Posterior cingulate gyrus (tissue), 11 donors: ENCODE measurements around the gene PTOV1.
A peak's percentile ranks its signal among the peaks of the same experiment; 100 is the strongest.

Experiments
- DNase-seq, 10 donors: peaks; one replicate each; pipeline versions ENCODE4 v3.0.0 to v3.0.0-alpha.2; 2020 to 2021; ENCODE audit warnings: mixed read lengths in 3 of 10
- intact Hi-C: fragments of 100-400 bp; cut with DNase I; formaldehyde crosslinking; loops from one replicate; pipeline ENCODE4 v1.15.1; 2023

Gene PTOV1

DNA sequence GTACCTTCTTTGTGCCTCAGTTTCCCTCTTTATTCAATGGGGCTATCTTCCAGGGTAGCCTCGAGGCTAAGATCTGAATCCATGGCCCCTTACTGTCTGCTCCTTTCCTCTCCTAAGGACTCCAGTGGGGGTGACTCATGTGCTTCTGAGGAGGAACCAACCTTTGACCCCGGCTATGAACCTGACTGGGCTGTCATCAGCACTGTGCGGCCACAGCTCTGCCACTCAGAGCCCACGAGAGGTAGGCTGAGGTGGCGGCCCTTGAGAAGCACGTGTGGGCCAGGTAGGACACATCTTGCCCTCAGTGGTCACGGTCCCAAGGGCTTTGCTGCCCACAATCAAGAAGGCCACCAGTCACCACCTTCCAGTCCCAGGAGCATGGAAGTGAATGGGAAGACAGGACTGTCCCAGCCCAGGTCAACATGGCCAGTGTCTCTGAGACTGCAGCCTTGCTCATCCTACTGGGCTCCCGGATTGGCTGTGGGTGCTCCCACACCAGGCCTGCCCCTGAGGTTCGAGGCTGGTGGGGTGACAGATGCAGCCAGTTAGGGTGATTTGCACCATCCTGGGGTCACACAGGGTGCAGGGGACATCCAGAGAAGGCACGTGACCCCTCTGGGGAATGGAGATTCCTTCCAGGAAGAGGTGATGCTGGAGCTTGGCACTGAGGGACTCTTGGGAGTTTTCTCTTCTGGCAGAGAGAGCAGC lies 29.4 kb downstream of the PTOV1 start:
- intact Hi-C loops, result no loop called here
- DNase-seq, result no peak

DNA sequence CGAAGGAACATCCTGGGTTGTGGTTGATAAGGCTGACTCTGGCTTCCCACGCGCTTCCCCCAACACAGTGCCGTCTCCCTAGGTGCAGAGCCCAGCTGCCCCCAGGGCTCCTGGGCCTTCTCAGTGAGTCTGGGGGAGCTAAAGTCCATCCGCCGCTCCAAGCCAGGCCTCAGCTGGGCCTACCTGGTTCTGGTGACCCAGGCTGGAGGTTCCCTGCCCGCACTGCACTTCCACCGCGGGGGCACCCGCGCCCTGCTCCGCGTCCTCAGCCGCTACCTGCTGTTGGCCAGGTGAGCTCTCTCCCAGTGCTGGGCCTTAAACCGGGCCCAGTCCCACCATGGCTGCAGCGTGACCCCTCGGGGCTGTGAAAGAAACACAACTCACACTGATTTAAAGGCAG lies 30.2 kb downstream of the PTOV1 start:
- no peak for DNase-seq
- intact Hi-C loops, result no loop called here

DNA sequence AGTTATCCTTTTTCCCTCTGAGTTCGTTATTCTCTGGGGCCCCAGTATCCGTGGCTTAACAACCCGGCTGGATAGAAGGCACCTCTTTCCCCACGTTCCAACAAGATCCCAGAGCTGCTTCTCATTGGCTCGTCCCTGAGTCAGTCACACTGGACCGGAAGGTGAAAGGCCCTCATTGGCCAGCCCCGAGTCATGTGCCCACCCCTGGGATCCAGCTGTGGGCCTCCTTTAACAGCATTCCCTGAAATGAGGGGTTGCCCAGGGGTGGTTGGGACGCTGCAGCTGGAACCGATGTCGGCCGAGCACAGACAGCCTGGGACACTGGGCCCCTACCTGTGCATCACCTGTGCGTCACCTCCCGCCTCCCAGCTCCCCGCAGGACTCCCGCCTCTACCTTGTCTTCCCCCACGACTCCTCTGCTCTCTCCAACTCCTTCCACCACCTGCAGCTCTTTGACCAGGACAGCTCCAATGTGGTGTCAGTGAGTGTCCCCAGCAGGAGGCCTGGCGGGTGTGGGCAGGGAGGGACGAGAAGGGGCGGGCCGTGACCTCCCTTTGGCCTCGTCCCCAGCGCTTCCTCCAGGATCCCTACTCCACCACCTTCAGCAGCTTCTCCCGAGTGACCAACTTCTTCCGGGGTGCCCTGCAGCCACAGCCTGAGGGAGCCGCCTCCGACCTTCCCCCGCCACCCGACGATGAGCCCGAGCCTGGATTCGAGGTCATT lies 30.9 kb downstream of the PTOV1 start:
- intact Hi-C loops, result no loop called here
- no peak for DNase-seq

DNA sequence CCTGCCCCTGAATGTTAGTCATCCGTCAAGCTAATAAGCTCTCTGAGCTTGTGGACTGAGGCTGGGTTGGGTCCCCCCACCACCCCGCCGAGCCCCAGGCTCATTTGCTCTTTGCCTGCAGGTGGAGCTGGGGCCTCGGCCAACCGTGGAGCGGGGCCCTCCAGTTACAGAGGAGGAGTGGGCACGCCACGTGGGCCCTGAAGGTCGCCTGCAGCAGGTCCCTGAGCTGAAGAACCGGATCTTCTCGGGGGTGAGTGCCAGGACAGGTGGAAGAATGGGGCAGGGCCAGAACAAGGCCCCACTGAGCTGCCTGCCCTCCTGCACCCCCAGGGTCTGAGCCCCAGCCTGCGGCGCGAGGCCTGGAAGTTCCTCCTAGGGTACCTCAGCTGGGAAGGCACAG lies 31.7 kb downstream of the PTOV1 start:
- no peak for DNase-seq
- intact Hi-C loops, result no loop called here

DNA sequence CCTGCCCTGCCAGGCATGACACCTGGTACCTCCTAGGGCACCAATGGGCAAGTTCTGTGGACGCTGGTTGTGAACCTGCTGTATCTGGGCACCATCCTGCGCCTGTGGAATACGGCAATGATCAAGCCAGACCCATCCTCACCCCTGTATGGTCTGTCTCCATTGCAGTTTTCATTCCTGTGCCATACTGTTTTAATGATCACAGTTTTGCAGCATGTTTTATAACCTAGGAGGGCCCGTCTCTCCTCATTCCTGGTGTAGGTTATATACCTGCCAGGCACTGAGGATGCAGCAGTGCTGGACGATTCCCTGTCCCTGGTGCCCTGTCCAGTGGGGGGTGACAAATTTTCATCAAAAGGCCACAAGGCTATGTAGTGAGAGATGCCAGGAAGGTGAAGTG lies 32.1 kb downstream of the PTOV1 start:
- no peak for DNase-seq
- intact Hi-C loops, result no loop called here

DNA sequence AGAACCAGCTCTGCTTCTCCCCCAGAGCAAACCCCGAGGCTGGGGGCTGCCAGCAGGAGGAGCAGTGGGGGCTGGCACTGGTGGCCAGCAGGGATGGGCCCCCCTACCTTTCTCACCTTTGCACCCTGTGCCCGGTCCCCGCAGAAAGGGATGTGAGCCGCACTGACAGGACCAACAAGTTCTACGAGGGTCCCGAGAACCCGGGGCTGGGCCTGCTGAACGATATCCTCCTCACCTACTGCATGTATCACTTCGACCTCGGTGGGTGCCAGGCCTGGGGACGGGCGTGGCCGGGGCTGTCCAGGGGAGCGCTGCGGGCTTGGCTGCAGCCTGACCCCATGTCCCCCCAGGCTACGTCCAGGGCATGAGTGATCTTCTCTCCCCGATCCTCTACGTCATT lies 33.1 kb downstream of the PTOV1 start:
- intact Hi-C loops, result no loop called here
- no peak for DNase-seq

DNA sequence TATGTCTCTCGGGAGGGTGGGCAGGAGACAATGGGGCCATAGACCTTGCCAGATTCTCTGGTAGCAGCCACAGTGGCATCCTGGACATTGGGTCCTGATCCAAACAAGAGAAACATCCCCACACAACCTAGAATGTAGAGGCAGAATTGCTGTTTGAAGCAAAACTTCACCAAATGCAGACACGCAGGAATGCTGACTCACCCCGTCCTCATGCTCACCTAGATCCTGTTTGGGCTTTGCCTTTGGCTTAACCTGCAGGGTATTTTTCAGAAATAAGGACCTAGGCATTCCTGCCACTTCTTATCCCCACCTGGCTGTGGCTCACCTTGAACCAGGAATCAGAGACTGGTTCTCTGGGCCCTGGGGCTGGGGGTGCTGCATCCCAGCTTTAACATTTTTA lies 33.8 kb downstream of the PTOV1 start:
- no peak for DNase-seq
- intact Hi-C loops, result no loop called here

DNA sequence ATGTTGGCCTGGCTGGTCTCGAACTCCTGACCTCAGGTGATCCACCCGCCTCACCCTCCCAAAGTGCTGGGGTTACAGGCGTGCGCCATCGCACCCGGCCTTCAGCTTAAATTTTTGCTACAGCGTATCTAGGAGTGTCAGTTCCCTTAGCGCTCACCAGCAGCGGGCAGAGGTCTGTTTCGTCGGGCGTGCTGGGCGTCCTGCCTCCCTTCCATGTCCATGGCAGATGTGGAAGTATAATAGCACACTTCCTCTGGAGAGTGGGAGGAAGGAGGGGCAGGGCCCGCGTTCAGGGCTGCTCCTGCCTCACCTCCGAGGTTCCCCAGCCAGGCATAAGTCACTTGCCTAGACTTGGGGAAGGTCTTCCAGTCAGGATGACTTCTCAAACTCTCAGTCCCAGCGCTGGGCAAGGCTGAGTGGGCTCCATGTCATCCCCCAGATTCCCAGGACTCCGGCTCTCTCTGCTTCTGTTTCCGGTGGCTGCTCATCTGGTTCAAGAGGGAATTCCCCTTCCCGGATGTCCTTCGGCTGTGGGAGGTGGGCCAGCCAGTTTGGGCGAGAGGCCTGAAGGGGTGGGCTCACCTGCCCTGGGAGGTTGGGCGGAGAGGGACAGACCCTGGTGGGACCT lies 36.2 kb downstream of the PTOV1 start:
- intact Hi-C loops, result no loop called here
- no peak for DNase-seq

DNA sequence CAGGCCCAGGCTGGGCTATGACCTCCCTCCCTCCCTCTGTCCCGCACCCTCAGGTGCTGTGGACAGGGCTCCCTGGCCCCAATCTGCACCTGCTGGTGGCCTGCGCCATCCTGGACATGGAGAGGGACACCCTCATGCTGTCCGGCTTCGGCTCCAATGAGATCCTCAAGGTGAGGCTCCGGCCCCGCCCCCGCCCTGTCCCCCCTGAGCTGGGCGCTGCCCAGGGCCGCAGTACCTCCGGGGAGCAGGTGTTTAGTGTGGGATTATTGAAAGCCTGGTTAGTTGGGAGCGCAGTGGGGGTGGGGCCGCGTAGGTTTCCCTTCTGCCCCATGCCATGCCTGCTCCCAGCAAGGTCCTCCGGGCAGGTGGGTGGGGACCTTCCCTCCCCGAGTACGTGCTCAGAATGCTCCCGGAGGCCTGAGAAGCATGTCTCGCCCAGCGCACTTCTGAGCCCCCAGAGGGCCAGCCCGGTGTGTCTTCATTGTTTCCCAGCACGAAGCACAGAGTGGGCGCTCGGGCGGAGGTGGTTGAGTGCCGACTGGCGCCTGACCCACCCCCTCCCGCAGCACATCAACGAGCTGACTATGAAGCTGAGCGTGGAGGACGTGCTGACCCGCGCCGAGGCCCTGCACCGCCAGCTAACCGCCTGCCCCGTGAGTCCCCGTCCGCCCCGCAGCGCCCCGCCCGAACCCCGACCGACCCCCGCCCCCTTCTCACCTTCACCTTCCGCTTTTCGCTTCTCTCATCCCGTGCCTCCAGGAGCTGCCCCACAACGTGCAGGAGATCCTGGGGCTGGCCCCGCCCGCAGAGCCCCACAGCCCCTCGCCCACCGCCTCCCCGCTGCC lies 36.9 kb downstream of the PTOV1 start:
- intact Hi-C loops, result no loop called here
- no peak for DNase-seq

DNA sequence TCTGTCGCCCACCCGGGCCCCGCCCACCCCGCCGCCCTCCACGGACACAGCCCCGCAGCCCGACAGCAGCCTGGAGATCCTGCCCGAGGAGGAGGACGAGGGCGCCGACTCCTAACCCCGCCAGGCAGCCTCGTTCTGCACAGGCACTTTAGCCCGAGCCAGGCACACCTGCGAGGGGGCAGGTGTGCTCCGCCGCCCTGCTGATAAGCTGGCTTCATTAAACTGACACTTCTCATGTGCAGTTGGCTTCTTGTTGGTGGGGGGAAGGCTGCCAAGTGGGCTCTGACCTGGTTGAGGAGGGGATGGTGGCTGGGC lies 37.5 kb downstream of the PTOV1 start:
- intact Hi-C loops, result no loop called here
- DNase-seq, result no peak

DNA sequence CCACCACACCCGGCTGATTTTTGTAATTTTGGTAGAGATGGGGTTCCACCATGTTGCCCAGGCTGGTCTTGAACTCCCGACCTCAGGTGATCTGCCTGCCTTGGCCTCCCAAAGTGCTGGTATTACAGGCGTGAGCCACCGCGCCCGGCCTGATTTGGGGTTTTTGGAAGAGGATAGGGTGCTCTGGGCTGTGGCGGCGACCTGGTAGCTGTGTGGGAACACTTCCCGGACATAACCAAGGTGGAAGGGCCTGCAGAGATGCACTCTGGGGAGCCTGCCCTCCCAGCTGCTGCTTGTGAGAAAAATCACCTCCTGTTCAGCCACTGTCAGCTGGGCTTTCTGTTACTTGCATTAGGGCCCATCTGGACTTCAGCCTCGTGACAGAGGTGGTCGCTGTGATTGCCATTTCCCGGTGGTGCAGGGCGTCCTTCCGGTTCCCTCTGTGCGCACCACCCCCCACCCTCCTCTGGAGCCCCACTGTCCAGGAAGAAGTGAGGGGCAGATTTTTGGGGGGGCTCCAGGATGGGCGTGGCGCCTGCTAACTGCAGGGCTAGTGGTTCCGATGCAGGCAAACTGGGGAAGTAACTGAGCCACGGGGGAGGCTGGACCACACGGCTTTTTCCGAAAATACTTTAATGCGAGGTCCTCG lies 38.2 kb downstream of the PTOV1 start:
- intact Hi-C loops, result no loop called here
- no peak for DNase-seq

DNA sequence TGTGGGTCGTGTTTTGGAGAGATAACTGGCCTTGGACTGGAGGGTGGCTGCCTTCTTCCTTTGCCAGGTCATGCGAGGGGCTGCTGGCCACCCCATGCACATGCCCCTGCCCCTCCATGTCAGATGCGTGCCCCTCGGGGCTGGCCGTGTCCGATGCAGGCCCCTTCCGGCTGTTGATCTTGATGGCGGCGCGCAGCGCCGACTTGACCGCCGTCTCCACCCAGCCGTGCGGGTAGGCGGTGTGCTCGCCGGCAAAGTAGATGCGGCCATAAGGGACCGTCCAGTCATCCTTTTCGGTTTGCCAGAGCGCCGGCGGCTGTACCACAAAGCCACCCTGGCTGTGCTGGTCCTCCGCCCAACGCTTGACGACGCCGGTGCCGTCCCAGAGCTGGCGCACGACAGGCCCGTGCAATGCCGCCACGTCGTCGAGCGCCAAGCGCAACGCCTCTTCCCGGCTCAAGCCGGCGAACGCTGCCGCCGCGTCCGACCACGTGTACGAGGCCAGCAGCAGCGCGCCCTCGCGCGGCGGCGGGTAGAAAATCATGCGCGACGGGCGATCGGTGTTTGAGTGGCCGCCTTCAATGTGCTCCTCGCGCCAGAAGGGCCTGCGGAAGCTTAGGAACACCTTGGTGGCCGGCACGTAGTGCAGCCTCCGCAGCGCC lies 38.9 kb downstream of the PTOV1 start:
- intact Hi-C loops, result no loop called here
- peak in 9 of 10 donors; percentile 47 to 95 (median 69) for DNase-seq

DNA sequence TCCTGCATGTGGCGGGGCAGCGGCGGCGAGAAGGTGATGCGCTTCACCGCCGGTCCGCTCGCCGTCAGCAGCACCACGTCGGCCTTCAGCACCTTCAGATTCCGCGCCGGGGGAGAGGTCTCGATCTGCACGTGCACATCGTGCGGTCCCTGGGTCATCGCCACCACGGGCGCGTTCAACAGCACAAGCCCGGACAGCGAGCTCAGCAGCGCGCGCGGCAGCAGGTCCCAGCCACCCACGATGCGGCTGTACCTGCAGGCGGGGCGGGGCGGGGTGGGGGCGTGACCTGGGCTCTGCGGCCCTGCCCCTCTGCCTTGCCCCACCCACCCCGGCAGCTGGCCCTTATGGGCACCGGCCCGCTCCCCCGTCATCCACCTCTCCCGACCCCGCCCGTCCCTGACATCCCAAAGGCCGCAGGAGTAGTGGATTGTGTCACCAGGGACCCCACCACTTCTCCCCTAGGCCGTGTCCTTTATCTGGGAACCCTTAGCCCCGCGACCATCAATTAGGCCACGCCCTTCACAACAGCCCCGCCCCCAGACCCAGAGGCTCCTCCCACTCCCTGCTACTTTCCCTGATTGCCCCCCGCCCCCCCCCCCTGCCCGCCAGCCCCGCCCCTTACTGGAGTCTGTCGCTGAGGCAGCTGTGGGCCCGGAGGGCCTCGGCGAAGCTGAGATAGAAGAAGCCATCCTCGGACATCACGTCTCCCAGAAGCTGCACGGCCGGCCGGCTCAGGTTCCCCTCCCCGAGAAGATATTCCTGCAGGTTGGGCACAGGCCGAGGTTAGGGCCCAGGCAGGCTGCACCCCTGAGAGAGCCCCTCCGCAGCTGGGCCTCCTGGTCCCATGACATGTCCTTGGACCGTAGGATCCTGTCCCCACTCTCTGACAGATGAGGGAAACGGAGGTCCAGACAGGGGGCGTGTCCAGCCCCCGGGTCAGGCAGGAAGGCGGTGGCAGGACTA lies 39.7 kb downstream of the PTOV1 start:
- DNase-seq, result no peak
- intact Hi-C loops, result no loop called here

DNA sequence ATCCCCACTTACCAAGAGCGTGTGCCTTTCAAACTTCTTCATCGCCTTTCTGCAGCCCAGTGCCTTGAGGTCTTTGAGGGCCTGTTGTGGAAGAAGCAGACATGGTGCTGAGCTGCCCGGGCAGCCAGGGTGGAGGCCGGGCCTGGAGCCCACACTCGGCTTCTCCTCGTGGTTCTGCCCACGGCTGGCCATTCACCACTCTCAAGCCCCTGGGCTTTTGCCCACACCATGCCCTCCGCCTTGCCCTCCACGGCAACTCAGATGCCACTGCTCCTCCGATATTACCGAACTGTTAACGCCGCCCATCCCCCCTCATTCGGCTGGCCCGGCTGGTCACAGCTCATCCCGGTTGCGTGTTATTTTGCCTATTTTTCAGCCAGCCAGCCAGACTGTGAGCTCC lies 40.4 kb downstream of the PTOV1 start:
- no peak for DNase-seq
- intact Hi-C loops, result no loop called here

DNA sequence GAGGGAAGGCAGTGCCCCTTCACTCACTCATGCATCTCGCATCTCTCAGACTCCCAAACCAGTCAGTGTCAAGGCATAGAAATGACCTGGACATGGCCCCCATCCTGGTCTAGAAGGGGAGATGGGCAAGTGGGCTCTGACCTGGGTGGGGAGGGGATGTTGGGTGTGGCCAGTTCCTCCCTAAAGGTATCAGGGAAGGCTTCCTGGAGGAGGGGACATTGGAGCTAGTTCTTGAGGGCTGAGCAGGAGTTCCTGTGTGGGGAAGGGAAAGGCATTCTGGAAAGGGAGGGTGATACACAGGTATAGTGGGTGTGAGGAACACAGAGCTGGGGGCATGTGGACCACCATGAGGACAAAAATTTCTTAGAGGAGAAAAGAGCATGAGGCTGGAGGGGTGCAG lies 41.8 kb downstream of the PTOV1 start:
- intact Hi-C loops, result no loop called here
- DNase-seq, result no peak

DNA sequence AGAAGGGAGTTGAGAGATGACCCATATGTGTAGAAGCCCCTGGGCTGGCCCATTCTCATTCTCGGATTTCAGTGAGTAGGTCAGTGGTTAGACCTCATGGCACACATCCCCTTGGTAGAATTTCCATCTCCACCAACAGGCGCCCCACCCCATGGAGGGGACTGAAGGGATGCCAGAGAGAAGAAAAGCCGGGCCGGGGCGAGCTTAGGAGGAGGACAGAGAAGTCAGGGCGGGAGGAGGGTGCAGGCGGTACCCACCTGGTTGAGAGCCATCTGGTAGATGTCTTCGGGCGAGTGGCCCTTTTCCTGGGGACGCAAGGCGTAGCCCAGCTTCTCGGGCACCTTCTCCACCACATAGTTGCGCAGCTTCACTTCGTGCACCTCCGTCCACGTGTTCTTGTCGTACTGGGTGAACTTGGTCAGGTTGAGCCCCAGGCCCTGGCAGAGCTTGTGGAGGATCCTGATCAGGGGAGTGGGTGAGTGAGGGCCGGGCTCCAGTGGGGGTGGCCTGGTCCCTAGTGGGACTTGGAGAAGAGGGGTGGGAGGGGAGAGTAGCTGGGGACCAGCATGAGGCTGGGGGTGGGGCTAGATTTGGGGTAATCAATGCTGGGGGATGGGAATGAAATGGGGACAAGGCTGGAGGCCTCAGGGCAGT lies 43.2 kb downstream of the PTOV1 start:
- no peak for DNase-seq
- intact Hi-C loops, result no loop called here

DNA sequence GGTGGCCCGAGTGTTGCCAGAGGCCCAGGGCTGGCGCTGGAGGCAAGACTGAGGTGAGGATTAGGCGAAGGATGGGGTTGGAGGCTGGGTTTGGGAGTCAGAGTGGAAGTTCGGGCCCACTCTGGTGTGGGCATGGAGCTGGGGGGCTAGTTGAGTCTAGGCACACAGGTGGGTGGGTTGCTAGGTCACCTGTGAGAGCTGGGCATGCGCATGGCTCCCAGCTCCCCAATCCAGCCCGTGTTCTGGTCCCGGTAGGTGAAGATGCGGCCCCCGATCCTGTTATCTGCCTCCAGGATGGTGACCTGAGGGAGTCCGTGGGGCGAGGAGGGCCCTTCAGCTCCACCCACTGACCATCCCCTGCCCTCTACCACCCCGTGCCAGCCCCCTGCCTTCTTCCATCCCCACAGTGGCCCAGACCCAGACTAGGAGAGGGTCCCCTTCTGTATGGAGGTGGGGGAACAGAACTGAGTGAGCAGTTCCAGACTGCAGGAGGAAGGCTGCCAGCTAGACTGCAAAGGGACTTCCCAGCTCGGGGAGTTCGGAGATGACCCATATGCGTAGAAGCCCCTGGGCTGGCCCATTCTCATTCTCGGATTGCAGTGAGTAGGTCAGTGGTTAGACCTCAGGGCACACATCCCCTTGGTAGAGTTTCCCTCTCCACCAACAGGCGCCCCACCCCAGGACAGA lies 44.1 kb downstream of the PTOV1 start:
- no peak for DNase-seq
- intact Hi-C loops, result no loop called here
